Upper lobe of left lung (tissue), 6 donors: ENCODE data around the gene FABP2. TPM values are rescaled to one million over a fixed set of nuclear protein-coding genes. Genes with fewer than 3 reads are reported as not detected.

Experiments
- ATAC-seq, 2 donors: fragments of 200-7000 bp; cut with Tn5 transposase; one replicate each; pipeline ENCODE4 v1.9.1; 2022; ENCODE audit warnings: mild to moderate bottlenecking in 2 of 2, moderate library complexity in 2 of 2; ENCODE audit not compliant: low FRiP score in 2 of 2
- DNase-seq, 2 donors: peaks; one replicate each; pipeline ENCODE4 v3.0.0-alpha.2; 2019 to 2020
- H3K27ac ChIP-seq, 4 donors: fragments of 200-600 bp; sonication (generic); one replicate each; pipeline ENCODE4 v1.5.1; 2016 to 2019
- H3K27me3 ChIP-seq, 4 donors: fragments of 200-600 bp; sonication (generic); one replicate each; pipeline ENCODE4 v1.5.1; 2017 to 2019
- H3K36me3 ChIP-seq, 4 donors: fragments of 200-600 bp; sonication (generic); one replicate each; pipeline ENCODE4 v1.5.1; 2016 to 2019
- H3K4me1 ChIP-seq, 4 donors: fragments of 200-600 bp; sonication (generic); one replicate each; pipeline ENCODE4 v1.5.1; 2018 to 2019
- H3K4me3 ChIP-seq, 4 donors: fragments of 200-600 bp; sonication (generic); one replicate each; pipeline ENCODE4 v1.5.1; 2017 to 2019; ENCODE audit warnings: mild to moderate bottlenecking in 2 of 4, moderate library complexity in 1 of 4
- H3K9me3 ChIP-seq, 4 donors: fragments of 200-600 bp; sonication (generic); one replicate each; pipeline ENCODE4 v1.5.1; 2018 to 2019
- EP300 ChIP-seq, 4 donors: sonication (generic); formaldehyde crosslinking; IDR thresholded peaks; one replicate each; pipeline ENCODE4 v1.5.1; 2017; ENCODE audit warnings: antibody characterized with exemption in 4 of 4, control low read depth in 2 of 4
- POLR2A ChIP-seq, 4 donors: fragments of 450-650 bp; IDR thresholded peaks; one replicate each; pipeline ENCODE4 v1.5.1; 2016 to 2017; ENCODE audit warnings: antibody characterized with exemption in 4 of 4, mild to moderate bottlenecking in 2 of 4
- POLR2AphosphoS5 ChIP-seq, 2 donors: sonication (generic); formaldehyde crosslinking; IDR thresholded peaks; one replicate each; pipeline ENCODE4 v1.5.1; 2017; ENCODE audit warnings: antibody characterized with exemption in 2 of 2
- WGBS, 2 donors: methylation state at CpG; one replicate each; pipeline ENCODE4 v1.1.5; 2017 to 2018; 5-methylcytosine and 5-hydroxymethylcytosine counted together
- total RNA-seq, 6 donors: library from RNA; depleted of rRNA in 4 of 6; stranded (reverse); fragments of >200 nt in 4 of 6; gene quantifications; one replicate each; pipeline versions ENCODE4 v1.1.0 to v1.2.1, GENCODE V29; 2016 to 2021
- TF ChIP-seq, protein P1 (sequence below), 6 experiments: fragments of 450-650 bp in 4 of 6; fragments of 200-600 bp in 2 of 6; sonication (generic) in 2 of 6; IDR thresholded peaks; one replicate each; pipeline ENCODE4 v1.5.1; 2016 to 2019; ENCODE audit warnings: antibody characterized with exemption in 6 of 6
- donor health status: DM: no; HTN: no; CAD: no; lungs with moderate emphysema.
- donor health status: DM: no; HTN: yes; CAD: no; lungs with severe emphysema.

FABP2 gene
- total RNA-seq, 6 donors from 2014 or later, result not detected

DNA sequence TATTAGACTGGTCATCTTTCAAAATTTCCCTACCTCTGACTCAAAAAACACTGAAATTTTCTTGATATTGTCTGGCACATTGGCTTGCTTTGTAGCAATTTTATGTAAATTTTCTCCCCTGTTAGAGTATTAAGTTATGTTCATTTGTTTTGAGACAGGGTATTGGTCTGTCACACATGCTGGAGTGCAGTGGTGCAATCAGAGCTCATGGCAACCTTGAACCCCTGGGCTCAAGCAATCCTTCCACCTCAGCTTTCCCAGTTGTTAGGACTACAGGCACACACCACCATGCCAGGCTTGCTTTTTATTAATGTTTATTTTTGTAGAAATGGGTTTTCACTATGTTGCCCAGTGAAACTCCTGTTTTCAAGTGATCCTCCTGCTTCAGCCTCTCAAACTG is 17.5 kb downstream of the FABP2 start:
- H3K4me1 ChIP-seq, result peaks cover 0 to 4% (median 1%) of the 10 kb centered on the region in 4 donors
- H3K27me3 ChIP-seq, result no peaks in the 10 kb centered on the region
- DNase-seq (no peak), ATAC-seq (no peak)
- no peak overlapping the region for H3K4me3 ChIP-seq
- no peak overlapping the region for H3K27ac ChIP-seq
- no peaks in the 10 kb centered on the region for H3K9me3 ChIP-seq
- TF ChIP-seq EP300 (IDR thresholded peaks at IDR 0.05), result no peak
- no peaks in the 10 kb centered on the region for H3K36me3 ChIP-seq

DNA sequence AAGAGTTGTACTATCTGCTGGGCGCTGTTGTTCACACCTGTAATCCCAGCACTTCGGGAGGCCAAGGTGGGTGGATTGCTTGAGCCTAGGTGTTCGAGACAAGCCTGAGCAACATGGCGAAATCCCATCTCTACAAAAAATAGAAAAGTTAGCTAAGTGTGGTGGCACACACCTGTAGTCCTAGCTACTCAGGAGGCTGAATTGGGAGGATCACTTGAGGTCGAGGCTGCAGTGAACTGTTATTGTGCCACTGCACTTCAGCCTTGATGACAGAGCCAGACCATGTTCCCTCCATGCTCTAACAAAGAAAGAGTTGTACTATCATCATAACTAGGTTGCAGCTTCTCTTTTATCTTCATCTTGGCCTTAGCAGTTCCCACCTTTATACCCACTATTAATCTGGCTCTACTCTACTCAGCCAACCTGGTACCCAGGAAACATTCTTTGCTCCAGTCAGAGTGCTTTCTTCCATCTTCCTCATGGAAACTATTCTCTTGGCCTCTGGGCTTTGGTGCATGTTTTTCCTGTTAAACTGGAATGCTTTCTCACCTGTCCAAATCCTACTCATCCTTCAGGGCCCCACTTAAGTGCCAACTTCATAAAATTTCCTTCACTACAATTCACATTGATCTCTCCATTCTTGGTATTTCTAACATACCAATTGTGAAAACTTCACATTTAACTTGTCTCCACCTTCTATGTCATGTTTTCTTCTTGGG is 18.2 kb downstream of the FABP2 start:
- no peak for DNase-seq
- TF ChIP-seq POLR2AphosphoS5 (IDR thresholded peaks at IDR 0.05) (no peak), EP300 (IDR thresholded peaks at IDR 0.05) (no peak), POLR2A (IDR thresholded peaks at IDR 0.05) (no peak)
- TF ChIP-seq, protein P1, sequence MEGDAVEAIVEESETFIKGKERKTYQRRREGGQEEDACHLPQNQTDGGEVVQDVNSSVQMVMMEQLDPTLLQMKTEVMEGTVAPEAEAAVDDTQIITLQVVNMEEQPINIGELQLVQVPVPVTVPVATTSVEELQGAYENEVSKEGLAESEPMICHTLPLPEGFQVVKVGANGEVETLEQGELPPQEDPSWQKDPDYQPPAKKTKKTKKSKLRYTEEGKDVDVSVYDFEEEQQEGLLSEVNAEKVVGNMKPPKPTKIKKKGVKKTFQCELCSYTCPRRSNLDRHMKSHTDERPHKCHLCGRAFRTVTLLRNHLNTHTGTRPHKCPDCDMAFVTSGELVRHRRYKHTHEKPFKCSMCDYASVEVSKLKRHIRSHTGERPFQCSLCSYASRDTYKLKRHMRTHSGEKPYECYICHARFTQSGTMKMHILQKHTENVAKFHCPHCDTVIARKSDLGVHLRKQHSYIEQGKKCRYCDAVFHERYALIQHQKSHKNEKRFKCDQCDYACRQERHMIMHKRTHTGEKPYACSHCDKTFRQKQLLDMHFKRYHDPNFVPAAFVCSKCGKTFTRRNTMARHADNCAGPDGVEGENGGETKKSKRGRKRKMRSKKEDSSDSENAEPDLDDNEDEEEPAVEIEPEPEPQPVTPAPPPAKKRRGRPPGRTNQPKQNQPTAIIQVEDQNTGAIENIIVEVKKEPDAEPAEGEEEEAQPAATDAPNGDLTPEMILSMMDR (IDR thresholded peaks at IDR 0.05), result no peak
- Histone ChIP-seq H3K4me1 (peaks cover 4 to 10% (median 8%) of the 10 kb centered on the region in 4 donors), H3K27ac (no peak overlapping the region), H3K4me3 (no peak overlapping the region), H3K9me3 (no peaks in the 10 kb centered on the region), H3K36me3 (no peaks in the 10 kb centered on the region), H3K27me3 (no peaks in the 10 kb centered on the region)
- no peak for ATAC-seq
- 86 to 95% methylated on average over 5 of the region's 5 CpGs for WGBS, 2 donors

DNA sequence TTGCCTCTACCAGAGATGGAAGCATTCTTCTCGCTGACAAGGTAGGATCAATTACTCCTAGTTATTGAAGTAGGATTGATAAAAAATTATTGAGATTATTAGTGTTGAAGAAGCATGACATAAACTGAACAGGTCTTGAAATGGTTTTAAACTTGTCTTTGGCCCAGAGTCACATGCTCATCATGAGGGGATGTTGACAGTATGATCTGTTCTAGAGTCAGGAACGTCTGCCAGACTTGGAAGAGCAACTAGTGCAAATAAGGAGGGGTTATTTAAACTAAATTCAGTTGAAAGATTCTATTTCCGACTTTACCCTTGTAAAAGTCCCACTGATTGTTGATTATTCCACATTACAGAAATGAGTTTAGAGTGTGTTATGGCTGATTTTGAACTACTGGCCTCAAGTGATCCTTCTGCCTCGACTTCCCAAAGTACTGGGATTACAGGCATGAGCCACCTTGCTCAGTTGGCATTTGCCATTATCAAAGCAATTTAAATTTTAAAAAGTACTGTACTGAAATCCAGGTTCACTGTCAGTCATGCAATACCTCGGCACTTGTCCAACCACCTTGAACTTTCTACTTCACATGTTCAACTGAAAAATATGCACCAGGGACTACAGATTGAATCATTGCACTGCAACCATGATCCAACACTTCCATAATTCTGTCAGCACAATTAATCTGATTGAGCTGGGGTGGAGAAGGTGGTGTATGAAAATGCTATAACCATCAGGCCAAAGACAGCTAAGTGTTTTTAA is 19.7 kb downstream of the FABP2 start:
- Histone ChIP-seq H3K27ac (no peak overlapping the region), H3K4me3 (no peak overlapping the region), H3K9me3 (no peaks in the 10 kb centered on the region), H3K27me3 (no peaks in the 10 kb centered on the region), H3K36me3 (peaks cover 0 to 4% (median 2%) of the 10 kb centered on the region in 4 donors), H3K4me1 (peaks cover 19 to 25% (median 21%) of the 10 kb centered on the region in 4 donors)
- TF ChIP-seq EP300 (IDR thresholded peaks at IDR 0.05) (no peak), POLR2AphosphoS5 (IDR thresholded peaks at IDR 0.05) (no peak), POLR2A (IDR thresholded peaks at IDR 0.05) (no peak)
- TF ChIP-seq, protein P1 (IDR thresholded peaks at IDR 0.05), result no peak
- ATAC-seq (no peak), DNase-seq (no peak)
- WGBS, 2 donors, result 83 to 86% methylated on average over 5 of the region's 5 CpGs

DNA sequence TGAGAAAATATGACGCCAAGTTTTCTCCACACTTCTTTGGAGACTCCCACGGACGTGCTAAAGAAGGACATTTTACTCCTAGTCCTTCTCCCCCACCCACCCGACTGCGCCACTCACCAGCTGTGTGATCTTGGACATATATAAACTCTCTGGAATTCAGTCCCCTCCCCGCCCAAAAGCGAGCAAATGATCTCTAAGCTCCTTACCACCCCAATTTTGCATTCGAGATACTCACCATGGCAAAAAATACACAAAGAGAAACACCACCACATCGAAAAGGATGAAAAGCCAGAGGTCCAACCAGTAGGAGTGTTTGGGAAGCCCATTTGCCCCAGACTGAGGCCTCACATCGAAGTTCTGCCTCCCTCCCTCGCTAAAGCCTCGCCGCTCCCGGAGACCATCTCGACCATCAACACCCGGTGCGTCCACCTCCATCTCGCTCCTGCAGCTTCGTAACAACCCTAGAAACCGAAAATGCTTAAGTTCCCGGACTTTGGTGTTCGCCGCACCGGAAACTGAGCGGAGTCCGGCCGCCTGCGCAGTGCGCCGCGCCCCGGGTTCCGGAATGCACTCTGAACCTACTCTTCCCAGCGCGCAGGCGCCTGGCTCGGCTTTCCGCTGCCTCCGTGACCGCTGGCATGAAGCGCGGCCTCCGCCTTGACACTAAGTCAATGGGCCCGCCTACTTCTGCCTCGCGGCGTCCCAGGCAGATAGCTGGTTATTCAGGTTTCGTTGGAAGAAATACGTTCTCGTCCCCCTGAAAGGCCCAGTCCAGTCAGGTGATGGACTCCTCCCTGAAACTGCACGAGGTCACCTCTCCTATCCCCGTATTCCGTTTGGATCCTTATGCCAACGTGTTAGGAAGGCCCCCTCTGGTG is 21.6 kb downstream of the FABP2 start:
- H3K27ac ChIP-seq, result peak overlapping the region; percentile 92 to 96 (median 94)
- peak; percentile 98 to 99 for ATAC-seq
- H3K4me3 ChIP-seq, result peak overlapping the region; percentile 52 to 77 (median 60)
- no peaks in the 10 kb centered on the region for H3K9me3 ChIP-seq
- peaks cover 19 to 28% (median 22%) of the 10 kb centered on the region in 4 donors for H3K4me1 ChIP-seq
- H3K27me3 ChIP-seq, result no peaks in the 10 kb centered on the region
- 1% methylated on average over 14 to 54 of the region's 54 CpGs for WGBS, 2 donors
- peaks cover 0 to 22% (median 4%) of the 10 kb centered on the region in 4 donors for H3K36me3 ChIP-seq
- peak; percentile 98 for DNase-seq
- TF ChIP-seq POLR2AphosphoS5 (IDR thresholded peaks at IDR 0.05), result peak; percentile 80 to 92
- TF ChIP-seq, protein P1 (IDR thresholded peaks at IDR 0.05), result peak in 4 of 6 experiments; percentile 3 to 38 (median 22)
- TF ChIP-seq EP300 (IDR thresholded peaks at IDR 0.05), result peak in 1 of 4 donors; percentile 37
- TF ChIP-seq POLR2A (IDR thresholded peaks at IDR 0.05), result peak in 3 of 4 donors; percentile 85 to 92 (median 86)
